Endothelial cell of umbilical vein (primary cell): ENCODE results near the gene PFDN4. TPM values are rescaled to one million over a fixed set of nuclear protein-coding genes. Genes with fewer than 3 reads are reported as not detected.

Experiments used
- BruUV-seq: library from RNA; stranded (reverse); fragments of 400-500 nt; replicated peaks from 2 replicates; lab custom pipeline; 2021; lab: Mats Ljungman, UMichigan
- CTCF ChIA-PET: fragments of 300-600, 350-600 bp; sonication (Branson Sonifier 250); formaldehyde crosslinking; loops from one replicate; lab custom pipeline; 2021; ENCODE audit warnings: antibody characterized with exemption, inconsistent platforms; lab: Charles Lee
- POLR2A ChIA-PET: fragments of 300-600, 350-600 bp; sonication (Branson Sonifier 250); formaldehyde crosslinking; loops from one replicate; lab custom pipeline; 2021; ENCODE audit warnings: antibody characterized with exemption, inconsistent platforms; lab: Charles Lee
- DNase-seq: peaks from one replicate; pipeline ENCODE4 v3.0.0-alpha.2; 2011; ENCODE audit warnings: low read depth, low spot score
- FAIRE-seq: peaks from 2 replicates; lab custom pipeline; 2011; peaks lifted over from hg19 to GRCh38; lab: Jason Lieb, UNC
- H2AFZ ChIP-seq: 2 replicates; pipeline ENCODE4 v1.6.0; 2012; ENCODE audit warnings: low read depth, low read length, control low read depth, inconsistent platforms
- H3K27ac ChIP-seq: 2 replicates; pipeline ENCODE4 v1.5.1; 2011; ENCODE audit warnings: low read depth, mild to moderate bottlenecking, control low read depth, low read length, moderate library complexity; ENCODE audit not compliant: insufficient read depth
- H3K27me3 ChIP-seq, 2 experiments: 2 replicates each; pipeline versions ENCODE4 v1.6.0 to v1.6.1; 2011; ENCODE audit warnings: low read length in 2 of 2, mixed read lengths in 1 of 2; ENCODE audit not compliant: control insufficient read depth in 2 of 2, insufficient read depth in 2 of 2
- H3K36me3 ChIP-seq, 2 experiments: 2 replicates in 1 of 2; 3 replicates in 1 of 2; pipeline ENCODE4 v1.5.1; 2011; ENCODE audit warnings: low read length in 2 of 2, mild to moderate bottlenecking in 1 of 2, moderate library complexity in 1 of 2; ENCODE audit not compliant: control insufficient read depth in 2 of 2, insufficient read depth in 2 of 2; ENCODE audit errors: extremely low read depth in 1 of 2
- H3K4me1 ChIP-seq: 3 replicates; pipeline ENCODE4 v1.5.1; 2011; ENCODE audit warnings: mild to moderate bottlenecking, low read length; ENCODE audit not compliant: control insufficient read depth, insufficient read depth; ENCODE audit errors: extremely low read depth
- H3K4me2 ChIP-seq: 2 replicates; pipeline ENCODE4 v1.6.1; 2011; ENCODE audit warnings: low read length, control low read depth, mixed read lengths; ENCODE audit not compliant: insufficient read depth
- H3K4me3 ChIP-seq, 3 experiments: fragments of 200-600 bp in 1 of 3; sonication (generic), shearing (Covaris generic) in 1 of 3; replicated peaks in 1 of 3; 2 replicates each; pipeline ENCODE4 v1.5.1; 2011 to 2016; ENCODE audit warnings: control low read depth in 3 of 3, low read length in 3 of 3, mild to moderate bottlenecking in 2 of 3, inconsistent platforms in 1 of 3, low read depth in 1 of 3, moderate library complexity in 1 of 3; ENCODE audit not compliant: insufficient read depth in 1 of 3
- H3K79me2 ChIP-seq: 2 replicates; pipeline ENCODE4 v1.6.0; 2012; ENCODE audit warnings: low read length, inconsistent platforms; ENCODE audit not compliant: control insufficient read depth, insufficient read depth
- H3K9ac ChIP-seq: replicated peaks from 2 replicates; pipeline ENCODE3; 2011; ENCODE audit warnings: low read length, control low read depth; ENCODE audit not compliant: insufficient read depth; ENCODE audit errors: extremely low read depth
- H3K9me1 ChIP-seq: replicated peaks from 3 replicates; pipeline ENCODE4 v1.6.0; 2011; ENCODE audit warnings: mild to moderate bottlenecking, low read length; ENCODE audit not compliant: control insufficient read depth, insufficient read depth; ENCODE audit errors: extremely low read depth
- H3K9me3 ChIP-seq: replicated peaks from 2 replicates; pipeline ENCODE4 v1.5.1; 2012; ENCODE audit warnings: low read length, inconsistent platforms; ENCODE audit not compliant: control insufficient read depth, insufficient read depth
- H4K20me1 ChIP-seq: replicated peaks from 2 replicates; pipeline ENCODE3; 2011; ENCODE audit warnings: mild to moderate bottlenecking, low read length; ENCODE audit not compliant: control insufficient read depth, insufficient read depth; ENCODE audit errors: extremely low read depth
- EZH2 ChIP-seq: IDR thresholded peaks from 2 replicates; pipeline ENCODE4 v1.6.1; 2012; ENCODE audit warnings: borderline replicate concordance, low read depth, mild to moderate bottlenecking, moderate library complexity, low read length, inconsistent platforms; ENCODE audit not compliant: severe bottlenecking
- FOS ChIP-seq: IDR thresholded peaks from 2 replicates; pipeline ENCODE4 v1.6.1; 2011; ENCODE audit warnings: mild to moderate bottlenecking, low read length, moderate library complexity, borderline replicate concordance; ENCODE audit not compliant: insufficient read depth
- GATA2 ChIP-seq: IDR thresholded peaks from 2 replicates; pipeline ENCODE4 v1.7.0; 2011; ENCODE audit warnings: low read depth, mild to moderate bottlenecking, moderate library complexity, mixed read lengths, low read length; ENCODE audit not compliant: insufficient read length, insufficient read depth
- JUN ChIP-seq: IDR thresholded peaks from 2 replicates; pipeline ENCODE4 v1.6.1; 2011; ENCODE audit warnings: borderline replicate concordance, low read depth; ENCODE audit not compliant: insufficient read length, insufficient read depth
- MYC ChIP-seq: IDR thresholded peaks from one replicate; pipeline ENCODE4 v1.6.1; 2011; ENCODE audit warnings: mild to moderate bottlenecking, low read depth, low read length
- POLR2A ChIP-seq: IDR thresholded peaks from 2 replicates; pipeline ENCODE4 v1.6.1; 2012; ENCODE audit warnings: low read depth, mild to moderate bottlenecking, control low read depth, low read length
- POLR2AphosphoS5 ChIP-seq: IDR thresholded peaks from 2 replicates; pipeline ENCODE4 v1.6.1; 2012; ENCODE audit warnings: low read depth, mild to moderate bottlenecking, control low read depth, low read length, moderate library complexity; ENCODE audit not compliant: insufficient read depth
- dilution Hi-C: fragments of 300-500 bp; cut with MboI; formaldehyde crosslinking; loops from one replicate; pipeline ENCODE4 v1.15.0; 2019; ENCODE audit warnings: low sequenced_read_pairs; ENCODE audit not compliant: extremely low pct_ligation_motif_present
- intact Hi-C: fragments of 100-400 bp; cut with micrococcal nuclease; formaldehyde crosslinking; loops from one replicate; pipeline ENCODE4 v1.10.0; 2022
- polyA plus RNA-seq, 4 experiments: library from polyadenylated mRNA; depleted of rRNA in 3 of 4; stranded (reverse) in 3 of 4; unstranded in 1 of 4; fragments of >200 nt; gene quantifications; 2 replicates each; pipeline versions ENCODE4 v1.2.1 to v1.2.3, GENCODE V29; 2011 to 2012; ENCODE audit warnings: missing spikeins in 1 of 4
- total RNA-seq: library from RNA; stranded (reverse); gene quantifications from 2 replicates; pipeline ENCODE4 v1.2.3, GENCODE V29; 2021
- TF ChIP-seq, protein P1 (sequence below): IDR thresholded peaks from 2 replicates; pipeline ENCODE4 v1.6.1; 2011; ENCODE audit not compliant: insufficient read depth, insufficient read length
- TF ChIP-seq, protein P2 (sequence below), 2 donors: IDR thresholded peaks; 1 replicate in 1 of 2; 2 replicates in 1 of 2; pipeline ENCODE4 v1.5.1; 2011; ENCODE audit warnings: low read length in 2 of 2, mild to moderate bottlenecking in 2 of 2, moderate library complexity in 2 of 2, control low read depth in 1 of 2, inconsistent platforms in 1 of 2, low read depth in 1 of 2; ENCODE audit not compliant: insufficient read depth in 1 of 2; ENCODE audit errors: extremely low read depth in 1 of 2

PFDN4 gene
- total and polyA plus RNA-seq, 2 donors (not counting 3 experiments of a cell fraction or from before 2014, with no cell fraction given), result 17.5 to 44.2 TPM

GRCh38 chr20:54190217-54190616 lies 17.7 kb upstream of the PFDN4 start:
- no peak overlapping the region for H2AFZ ChIP-seq

More at GRCh38 chr20:54190217-54190616, 17.7 kb upstream of the PFDN4 start:
- no peaks in the 10 kb centered on the region for H3K9me1 ChIP-seq
- no peaks in the 10 kb centered on the region for H4K20me1 ChIP-seq
- ChIA-PET POLR2A (no interaction called here), CTCF (no interaction called here)
- no peak overlapping the region for H3K27ac ChIP-seq
- no peak for DNase-seq
- intact Hi-C loops (no loop called here), dilution Hi-C loops (no loop called here)
- no TSS peak for BruUV-seq
- no peak for FAIRE-seq
- no peaks in the 10 kb centered on the region for H3K4me1 ChIP-seq
- H3K4me3 ChIP-seq, result no peak overlapping the region
- TF ChIP-seq, protein P1, sequence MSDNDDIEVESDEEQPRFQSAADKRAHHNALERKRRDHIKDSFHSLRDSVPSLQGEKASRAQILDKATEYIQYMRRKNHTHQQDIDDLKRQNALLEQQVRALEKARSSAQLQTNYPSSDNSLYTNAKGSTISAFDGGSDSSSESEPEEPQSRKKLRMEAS, result no peak
- no peak for TF ChIP-seq MYC
- TF ChIP-seq POLR2AphosphoS5, result no peak
- TF ChIP-seq GATA2, result no peak
- TF ChIP-seq, protein P2, sequence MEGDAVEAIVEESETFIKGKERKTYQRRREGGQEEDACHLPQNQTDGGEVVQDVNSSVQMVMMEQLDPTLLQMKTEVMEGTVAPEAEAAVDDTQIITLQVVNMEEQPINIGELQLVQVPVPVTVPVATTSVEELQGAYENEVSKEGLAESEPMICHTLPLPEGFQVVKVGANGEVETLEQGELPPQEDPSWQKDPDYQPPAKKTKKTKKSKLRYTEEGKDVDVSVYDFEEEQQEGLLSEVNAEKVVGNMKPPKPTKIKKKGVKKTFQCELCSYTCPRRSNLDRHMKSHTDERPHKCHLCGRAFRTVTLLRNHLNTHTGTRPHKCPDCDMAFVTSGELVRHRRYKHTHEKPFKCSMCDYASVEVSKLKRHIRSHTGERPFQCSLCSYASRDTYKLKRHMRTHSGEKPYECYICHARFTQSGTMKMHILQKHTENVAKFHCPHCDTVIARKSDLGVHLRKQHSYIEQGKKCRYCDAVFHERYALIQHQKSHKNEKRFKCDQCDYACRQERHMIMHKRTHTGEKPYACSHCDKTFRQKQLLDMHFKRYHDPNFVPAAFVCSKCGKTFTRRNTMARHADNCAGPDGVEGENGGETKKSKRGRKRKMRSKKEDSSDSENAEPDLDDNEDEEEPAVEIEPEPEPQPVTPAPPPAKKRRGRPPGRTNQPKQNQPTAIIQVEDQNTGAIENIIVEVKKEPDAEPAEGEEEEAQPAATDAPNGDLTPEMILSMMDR (IDR thresholded peaks at IDR 0.05; ENCODE audit: extremely low read depth in 1 of 2, insufficient read depth in 1 of 2, low read depth in 1 of 2, low read length in 2 of 2), result no peak
- no peak for TF ChIP-seq EZH2
- no peak for TF ChIP-seq JUN
- TF ChIP-seq POLR2A, result no peak
- no peak for TF ChIP-seq FOS
- H3K9me3 ChIP-seq, result no peaks in the 10 kb centered on the region
- no peaks in the 10 kb centered on the region for H3K36me3 ChIP-seq
- H3K27me3 ChIP-seq, result no peaks in the 10 kb centered on the region
- no peak overlapping the region for H3K4me2 ChIP-seq
- no peaks in the 10 kb centered on the region for H3K79me2 ChIP-seq
- H3K9ac ChIP-seq, result no peak overlapping the region
